Type B pancreatic cell (in vitro differentiated cells): ENCODE results near the gene CNTN4. TPM values are rescaled to one million over a fixed set of nuclear protein-coding genes. Genes with fewer than 3 reads are reported as not detected.

Experiments
- DNase-seq: peaks from one replicate; pipeline ENCODE4 v3.0.0; 2021; ENCODE audit warnings: mixed read lengths; ENCODE audit not compliant: unreplicated experiment; ENCODE audit errors: extremely low spot score
- H3K27ac Mint-ChIP-seq: 2 replicates; pipeline ENCODE4 v1.8.0; 2021; ENCODE audit warnings: mild to moderate bottlenecking, mixed read lengths
- H3K27me3 Mint-ChIP-seq: 2 replicates; pipeline ENCODE4 v1.8.0; 2021; ENCODE audit warnings: mixed read lengths
- H3K36me3 Mint-ChIP-seq: 2 replicates; pipeline ENCODE4 v1.8.0; 2021; ENCODE audit warnings: mixed read lengths
- H3K4me1 Mint-ChIP-seq: one replicate; pipeline ENCODE4 v1.8.0; 2021; ENCODE audit warnings: mixed read lengths; ENCODE audit not compliant: unreplicated experiment
- H3K4me3 Mint-ChIP-seq: 2 replicates; pipeline ENCODE4 v1.8.0; 2021; ENCODE audit warnings: mild to moderate bottlenecking, mixed read lengths
- H3K9me3 Mint-ChIP-seq: 2 replicates; pipeline ENCODE4 v1.8.0; 2021; ENCODE audit warnings: mixed read lengths
- CTCF ChIP-seq: fragments of 200-600 bp; sonication (generic); conservative IDR thresholded peaks from 2 replicates; pipeline ENCODE4 v1.5.0; 2021; ENCODE audit warnings: antibody characterized with exemption, mild to moderate bottlenecking
- total RNA-seq: library from RNA; stranded (reverse); gene quantifications from 2 replicates; pipeline ENCODE4 v1.2.1, GENCODE V29; 2021; ENCODE audit warnings: low replicate concordance

Gene CNTN4
- total RNA-seq, 1 donor from 2014 or later: 29.7 TPM

DNA sequence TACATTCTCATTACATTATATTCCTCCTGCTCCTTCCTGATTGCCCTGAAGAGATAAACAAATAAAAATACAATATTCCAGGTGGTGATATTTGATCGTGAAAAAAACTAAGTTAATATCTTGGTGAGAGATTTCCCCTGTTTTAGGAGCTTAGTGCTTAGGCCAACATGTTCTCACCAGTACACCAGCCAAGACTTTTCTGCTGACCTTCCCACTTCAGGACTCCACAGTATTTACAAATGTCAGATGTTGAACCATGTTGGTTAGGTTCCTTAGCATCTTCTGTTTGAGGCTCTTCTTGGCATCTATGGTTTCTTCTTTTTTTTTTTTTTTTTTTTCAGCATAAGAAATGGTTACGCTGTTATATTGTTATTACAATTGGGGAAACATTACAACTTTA lies 764.5 kb downstream of the CNTN4 start:
- no peaks in the 10 kb centered on the region for H3K36me3 Mint-ChIP-seq
- no peak overlapping the region for H3K4me3 Mint-ChIP-seq
- DNase-seq: no peak
- H3K4me1 Mint-ChIP-seq: no peaks in the 10 kb centered on the region
- H3K27me3 Mint-ChIP-seq: no peaks in the 10 kb centered on the region
- H3K27ac Mint-ChIP-seq: no peak overlapping the region
- no peaks in the 10 kb centered on the region for H3K9me3 Mint-ChIP-seq
- TF ChIP-seq CTCF: no peak

GRCh38 chr3:2869905-2870304 lies 771.2 kb downstream of the CNTN4 start:
- Mint-ChIP-seq H3K27me3 (no peaks in the 10 kb centered on the region), H3K4me1 (no peaks in the 10 kb centered on the region), H3K9me3 (no peaks in the 10 kb centered on the region), H3K36me3 (no peaks in the 10 kb centered on the region), H3K27ac (no peak overlapping the region), H3K4me3 (no peak overlapping the region)
- no peak for TF ChIP-seq CTCF
- no peak for DNase-seq

GRCh38 chr3:2870724-2871333 lies 772.2 kb downstream of the CNTN4 start:
- H3K27ac Mint-ChIP-seq: no peak overlapping the region
- no peaks in the 10 kb centered on the region for H3K27me3 Mint-ChIP-seq
- no peaks in the 10 kb centered on the region for H3K9me3 Mint-ChIP-seq
- DNase-seq: no peak
- H3K4me1 Mint-ChIP-seq: no peaks in the 10 kb centered on the region
- no peak overlapping the region for H3K4me3 Mint-ChIP-seq
- no peak for TF ChIP-seq CTCF
- H3K36me3 Mint-ChIP-seq: no peaks in the 10 kb centered on the region

DNA sequence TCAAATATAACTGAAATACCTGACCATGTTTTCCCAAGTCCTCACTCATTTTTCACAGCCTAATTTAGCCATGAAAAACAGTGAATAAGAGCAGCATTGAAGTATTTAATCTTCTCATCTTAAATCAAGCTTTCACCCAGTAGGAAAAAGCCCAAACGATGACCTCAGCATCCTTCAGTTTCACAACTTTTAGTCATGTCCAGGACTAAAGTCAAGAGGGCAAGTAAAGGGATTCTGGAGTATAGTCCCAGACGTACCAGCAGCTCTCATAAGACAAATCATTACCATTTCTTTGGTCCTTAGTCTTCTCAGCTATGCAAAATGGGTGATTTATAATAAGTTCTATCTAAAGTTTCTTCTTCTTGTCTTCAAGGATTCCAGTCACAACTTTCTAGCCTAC lies 774.2 kb downstream of the CNTN4 start:
- Mint-ChIP-seq H3K4me1 (no peaks in the 10 kb centered on the region), H3K4me3 (no peak overlapping the region), H3K36me3 (no peaks in the 10 kb centered on the region), H3K27ac (no peak overlapping the region), H3K9me3 (no peaks in the 10 kb centered on the region), H3K27me3 (no peaks in the 10 kb centered on the region)
- no peak for TF ChIP-seq CTCF
- DNase-seq: no peak

DNA sequence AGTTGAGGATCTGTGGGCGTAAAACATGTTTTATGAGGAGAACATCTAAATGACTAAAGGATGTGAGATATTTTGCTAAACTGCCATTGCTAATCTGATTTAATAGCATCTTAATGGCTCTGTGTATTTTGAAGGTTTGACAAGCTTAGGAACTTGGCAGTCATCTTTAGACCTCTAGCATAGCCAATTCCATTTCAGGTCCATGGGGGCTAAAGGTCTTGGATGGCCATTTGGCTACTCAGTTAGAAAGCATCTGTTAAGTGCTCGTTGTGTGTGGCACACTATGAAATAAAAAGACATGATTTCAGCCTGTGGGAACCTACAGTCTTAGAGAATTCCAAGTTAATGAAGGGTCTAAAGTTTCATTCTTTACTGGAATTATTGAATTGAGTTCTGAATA lies 775.3 kb downstream of the CNTN4 start:
- H3K4me3 Mint-ChIP-seq: no peak overlapping the region
- H3K4me1 Mint-ChIP-seq: no peaks in the 10 kb centered on the region
- no peak for DNase-seq
- no peaks in the 10 kb centered on the region for H3K9me3 Mint-ChIP-seq
- H3K36me3 Mint-ChIP-seq: no peaks in the 10 kb centered on the region
- no peak for TF ChIP-seq CTCF
- no peaks in the 10 kb centered on the region for H3K27me3 Mint-ChIP-seq
- H3K27ac Mint-ChIP-seq: no peak overlapping the region

DNA sequence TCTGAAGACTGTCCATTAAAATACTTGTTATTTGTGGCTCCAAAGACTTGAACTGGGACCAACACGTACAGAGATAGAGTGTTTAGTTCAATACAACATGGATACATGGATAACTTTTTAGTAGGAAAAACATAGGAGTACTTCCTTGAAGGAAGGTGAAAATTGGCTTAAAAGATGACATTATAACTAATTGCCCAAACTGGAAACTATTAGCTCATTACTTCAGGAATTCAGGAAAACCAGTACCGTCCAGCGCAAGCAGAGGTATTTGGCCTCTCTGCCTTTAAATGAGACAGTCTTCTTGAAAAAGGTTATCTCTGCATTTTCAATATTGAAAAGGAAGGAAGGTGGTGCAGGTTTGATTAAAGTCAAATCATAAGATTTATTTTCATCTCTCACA lies 777.0 kb downstream of the CNTN4 start:
- no peak for TF ChIP-seq CTCF
- Mint-ChIP-seq H3K9me3 (no peaks in the 10 kb centered on the region), H3K4me1 (no peaks in the 10 kb centered on the region), H3K27me3 (no peaks in the 10 kb centered on the region), H3K27ac (no peak overlapping the region), H3K36me3 (no peaks in the 10 kb centered on the region), H3K4me3 (no peak overlapping the region)
- no peak for DNase-seq
